GM23338 (cell line): Measurements from ENCODE around the gene KCNN3. TPM values are rescaled to one million over a fixed set of nuclear protein-coding genes. Genes with fewer than 3 reads are reported as not detected.

Source experiments
- ATAC-seq: fragments of 200-7000 bp; cut with Tn5 transposase; 3 replicates; pipeline ENCODE4 v1.9.1; 2020
- DNase-seq: peaks from one replicate; pipeline ENCODE4 v3.0.0-alpha.2; 2015; ENCODE audit warnings: low spot score
- H2AFZ ChIP-seq: fragments of 200-600 bp; sonication (generic); 2 replicates; pipeline ENCODE4 v1.8.0; 2016; ENCODE audit warnings: antibody characterized with exemption, mild to moderate bottlenecking, moderate library complexity
- H3F3A ChIP-seq: fragments of 200-600 bp; sonication (generic); replicated peaks from 2 replicates; pipeline ENCODE4 v1.8.0; 2017; ENCODE audit warnings: antibody characterized with exemption, mixed run types, low read depth
- H3K27ac ChIP-seq: fragments of 200-600 bp; sonication (generic); 2 replicates; pipeline ENCODE4 v1.6.1; 2016; ENCODE audit warnings: low read depth
- H3K27me3 ChIP-seq: fragments of 200-600 bp; sonication (generic); 2 replicates; pipeline ENCODE4 v1.8.0; 2016; ENCODE audit warnings: mild to moderate bottlenecking, mixed run types, moderate library complexity; ENCODE audit not compliant: insufficient read depth
- H3K36me3 ChIP-seq: fragments of 200-600 bp; sonication (generic); 2 replicates; pipeline ENCODE4 v1.8.0; 2016; ENCODE audit warnings: mild to moderate bottlenecking; ENCODE audit not compliant: insufficient read depth
- H3K4me1 ChIP-seq: fragments of 200-600 bp; sonication (generic); 2 replicates; pipeline ENCODE4 v1.8.0; 2016; ENCODE audit warnings: mild to moderate bottlenecking, moderate library complexity; ENCODE audit not compliant: insufficient read depth
- H3K4me2 ChIP-seq: fragments of 200-600 bp; sonication (generic); 2 replicates; pipeline ENCODE4 v1.7.1; 2017; ENCODE audit warnings: mixed run types
- H3K4me3 ChIP-seq: fragments of 200-600 bp; sonication (generic); 2 replicates; pipeline ENCODE4 v1.6.1; 2016; ENCODE audit warnings: mixed run types
- H3K79me2 ChIP-seq: fragments of 200-600 bp; sonication (generic); replicated peaks from 2 replicates; pipeline ENCODE4 v1.8.0; 2017; ENCODE audit warnings: mild to moderate bottlenecking; ENCODE audit not compliant: insufficient read depth
- H3K9me2 ChIP-seq: fragments of 200-600 bp; sonication (generic); 2 replicates; pipeline ENCODE4 v1.8.0; 2017; ENCODE audit not compliant: insufficient read depth
- H4K20me1 ChIP-seq: fragments of 200-600 bp; sonication (generic); replicated peaks from 2 replicates; pipeline ENCODE4 v1.8.0; 2017; ENCODE audit warnings: mild to moderate bottlenecking; ENCODE audit not compliant: insufficient read depth
- H3K27ac Mint-ChIP-seq: 2 replicates; pipeline ENCODE4 v1.8.0; 2020; ENCODE audit warnings: inconsistent platforms, mild to moderate bottlenecking, moderate library complexity, mixed read lengths
- H3K27me3 Mint-ChIP-seq: 3 replicates; pipeline ENCODE4 v1.8.0; 2022; ENCODE audit warnings: low read depth, mild to moderate bottlenecking, moderate library complexity, mixed read lengths, inconsistent platforms; ENCODE audit not compliant: insufficient read depth, poor library complexity
- H3K36me3 Mint-ChIP-seq: 3 replicates; pipeline ENCODE4 v1.8.0; 2021; ENCODE audit warnings: low read depth, mild to moderate bottlenecking, inconsistent platforms, moderate library complexity, mixed read lengths
- H3K4me1 Mint-ChIP-seq: 3 replicates; pipeline ENCODE4 v1.8.0; 2020; ENCODE audit warnings: mild to moderate bottlenecking, inconsistent platforms, mixed read lengths
- H3K4me3 Mint-ChIP-seq: 3 replicates; pipeline ENCODE4 v1.8.0; 2021; ENCODE audit warnings: moderate library complexity, mild to moderate bottlenecking, inconsistent platforms, mixed read lengths
- H3K9me3 Mint-ChIP-seq: 3 replicates; pipeline ENCODE4 v1.8.0; 2020; ENCODE audit warnings: moderate library complexity, mild to moderate bottlenecking, inconsistent platforms, mixed read lengths
- CREB1 ChIP-seq: fragments of 250-450 bp; sonication (Bioruptor Pico); IDR thresholded peaks from 2 replicates; pipeline ENCODE4 v1.5.0; 2020; ENCODE audit warnings: low read depth, mild to moderate bottlenecking, moderate library complexity
- CTCF ChIP-seq, 2 experiments: fragments of 200-600 bp in 1 of 2; sonication (generic) in 1 of 2; conservative IDR thresholded peaks; 2 replicates each; pipeline versions ENCODE4 v1.5.1 to v1.6.1; 2016 to 2017; ENCODE audit warnings: antibody characterized with exemption in 2 of 2, low read depth in 2 of 2, mild to moderate bottlenecking in 2 of 2, moderate library complexity in 1 of 2
- ETS1 ChIP-seq: IDR thresholded peaks from 2 replicates; pipeline ENCODE4 v1.6.1; 2016; ENCODE audit warnings: antibody characterized with exemption
- EZH2 ChIP-seq: fragments of 200-600 bp; sonication (generic); IDR thresholded peaks from one replicate; pipeline ENCODE4 v1.8.0; 2017; ENCODE audit warnings: antibody characterized with exemption, mild to moderate bottlenecking, low read depth; ENCODE audit not compliant: unreplicated experiment
- EZH2phosphoT487 ChIP-seq: fragments of 200-600 bp; sonication (generic); IDR thresholded peaks from one replicate; pipeline ENCODE4 v1.8.1; 2018; ENCODE audit warnings: antibody characterized with exemption; ENCODE audit not compliant: unreplicated experiment
- JUNB ChIP-seq: IDR thresholded peaks from one replicate; pipeline ENCODE4 v1.6.1; 2016; ENCODE audit warnings: antibody characterized with exemption; ENCODE audit not compliant: unreplicated experiment
- NANOG ChIP-seq: IDR thresholded peaks from 2 replicates; pipeline ENCODE4 v1.6.1; 2016; ENCODE audit warnings: antibody characterized with exemption, borderline replicate concordance
- POLR2AphosphoS5 ChIP-seq: IDR thresholded peaks from 2 replicates; pipeline ENCODE4 v1.6.1; 2016; ENCODE audit warnings: antibody characterized with exemption, low read depth
- REST ChIP-seq: IDR thresholded peaks from one replicate; pipeline ENCODE4 v1.6.1; 2018; ENCODE audit warnings: antibody characterized with exemption; ENCODE audit not compliant: unreplicated experiment
- STAT1 ChIP-seq: IDR thresholded peaks from one replicate; pipeline ENCODE4 v1.6.1; 2016; ENCODE audit warnings: antibody characterized with exemption; ENCODE audit not compliant: unreplicated experiment
- ZNF114 ChIP-seq: fragments of 250-450 bp; sonication (Bioruptor Pico); IDR thresholded peaks from 2 replicates; pipeline ENCODE4 v1.5.0; 2020; ENCODE audit warnings: mild to moderate bottlenecking, moderate library complexity
- ZNF331 ChIP-seq: fragments of 250-450 bp; sonication (Bioruptor Pico); IDR thresholded peaks from 2 replicates; pipeline ENCODE4 v1.5.0; 2020; ENCODE audit warnings: low read depth, mild to moderate bottlenecking, moderate library complexity
- polyA plus RNA-seq: library from polyadenylated mRNA; unstranded; fragments of >200 nt; fragmentation: Nextera tagmentation; extraction: Ambion mirVana; gene quantifications from 2 replicates; pipeline ENCODE4 v1.2.1, GENCODE V29; 2016
- total RNA-seq: library from RNA; depleted of rRNA; stranded (reverse); fragments of >200 nt; shearing (Covaris generic); gene quantifications from 2 replicates; pipeline ENCODE4 v1.2.3, GENCODE V29; 2014

KCNN3 gene
- total and polyA plus RNA-seq, 2 experiments from 2014 or later, result 1.9 to 3.0 TPM

- no peak overlapping the region for H3K4me2 ChIP-seq
- H3K4me3 Mint-ChIP-seq, result no peak overlapping the region
- no peaks in the 10 kb centered on the region for H3K36me3 Mint-ChIP-seq
- H3K79me2 ChIP-seq, result no peaks in the 10 kb centered on the region
- ATAC-seq (no peak), DNase-seq (no peak)
- H3K4me1 ChIP-seq, result no peaks in the 10 kb centered on the region
- no peak overlapping the region for H2AFZ ChIP-seq
- no peak for TF ChIP-seq STAT1
- TF ChIP-seq JUNB, result no peak
- TF ChIP-seq CREB1 (CRISPR knock-in tag), result no peak
- no peak for TF ChIP-seq EZH2
- H3K4me3 ChIP-seq, result no peak overlapping the region
- H3K36me3 ChIP-seq, result no peaks in the 10 kb centered on the region
- no peak overlapping the region for H3K27ac Mint-ChIP-seq
- peaks cover 1% of the 10 kb centered on the region for H3K27me3 Mint-ChIP-seq
- H3K27ac ChIP-seq, result no peak overlapping the region
- no peaks in the 10 kb centered on the region for H3F3A ChIP-seq
- H3K9me2 ChIP-seq, result no peaks in the 10 kb centered on the region
- no peaks in the 10 kb centered on the region for H3K27me3 ChIP-seq
- no peaks in the 10 kb centered on the region for H3K9me3 Mint-ChIP-seq
- H4K20me1 ChIP-seq, result no peaks in the 10 kb centered on the region
- peaks cover 2% of the 10 kb centered on the region; the same call in 1 of the 3 replicates for H3K4me1 Mint-ChIP-seq
These were observed 38.6 kb downstream of the KCNN3 start for GRCh38 chr1:154831462-154831861.

GRCh38 chr1:154829062-154829461, 41.0 kb downstream of the KCNN3 start:
- Mint-ChIP-seq H3K4me3 (no peak overlapping the region), H3K4me1 (peaks cover 2% of the 10 kb centered on the region; the same call in 1 of the 3 replicates), H3K27ac (no peak overlapping the region), H3K36me3 (no peaks in the 10 kb centered on the region), H3K9me3 (no peaks in the 10 kb centered on the region), H3K27me3 (no peaks in the 10 kb centered on the region)
- no peaks in the 10 kb centered on the region for H3K36me3 ChIP-seq
- H3K4me3 ChIP-seq, result no peak overlapping the region
- H3K27me3 ChIP-seq, result no peaks in the 10 kb centered on the region
- no peak for DNase-seq
- no peak overlapping the region for H3K27ac ChIP-seq
- no peak overlapping the region for H3K4me2 ChIP-seq
- no peak for ATAC-seq
- H3K9me2 ChIP-seq, result no peaks in the 10 kb centered on the region
- H2AFZ ChIP-seq, result no peak overlapping the region
- no peaks in the 10 kb centered on the region for H3K79me2 ChIP-seq
- H3K4me1 ChIP-seq, result no peaks in the 10 kb centered on the region
- H3F3A ChIP-seq, result no peaks in the 10 kb centered on the region
- H4K20me1 ChIP-seq, result no peaks in the 10 kb centered on the region
- TF ChIP-seq REST (no peak), CTCF (conservative IDR thresholded peaks at IDR 0.05; ENCODE audit: low read depth in 2 of 2) (no peak), NANOG (no peak), POLR2AphosphoS5 (no peak), JUNB (no peak), CREB1 (CRISPR knock-in tag) (no peak), ZNF331 (no peak), ZNF114 (CRISPR knock-in tag) (no peak), ETS1 (no peak), EZH2phosphoT487 (no peak), EZH2 (no peak)
